Parathyroid adenoma (tissue), 2 donors: ENCODE results near the gene KPTN.

ENCODE experiments used
- H2AFZ ChIP-seq: fragments of 300-600 bp; sonication (generic); one replicate; pipeline ENCODE4 v1.7.0; 2017; ENCODE audit warnings: antibody characterized with exemption, mild to moderate bottlenecking
- H3K27ac ChIP-seq: fragments of 300-600 bp; sonication (generic); one replicate; pipeline ENCODE4 v1.7.0; 2017
- H3K27me3 ChIP-seq: fragments of 300-600 bp; sonication (generic); one replicate; pipeline ENCODE4 v1.7.0; 2017; ENCODE audit warnings: low read length; ENCODE audit not compliant: control insufficient read depth, insufficient read depth
- H3K36me3 ChIP-seq: fragments of 300-600 bp; sonication (generic); one replicate; pipeline ENCODE4 v1.7.0; 2017; ENCODE audit warnings: low read length; ENCODE audit not compliant: control insufficient read depth, insufficient read depth
- H3K4me1 ChIP-seq: fragments of 300-600 bp; sonication (generic); one replicate; pipeline ENCODE4 v1.7.0; 2017; ENCODE audit warnings: control low read depth
- H3K4me2 ChIP-seq: fragments of 300-600 bp; sonication (generic); one replicate; pipeline ENCODE4 v1.7.0; 2017; ENCODE audit warnings: low read length
- H3K4me3 ChIP-seq: fragments of 300-600 bp; sonication (generic); one replicate; pipeline ENCODE4 v1.7.0; 2017; ENCODE audit warnings: low read depth, low read length
- H3K79me2 ChIP-seq: fragments of 300-600 bp; sonication (generic); one replicate; pipeline ENCODE4 v1.7.0; 2017; ENCODE audit warnings: control low read depth
- H3K9ac ChIP-seq: fragments of 300-600 bp; sonication (generic); one replicate; pipeline ENCODE4 v1.7.0; 2017; ENCODE audit warnings: mild to moderate bottlenecking
- H3K9me3 ChIP-seq: fragments of 300-600 bp; sonication (generic); one replicate; pipeline ENCODE4 v1.7.0; 2017; ENCODE audit warnings: low read length; ENCODE audit not compliant: control insufficient read depth
- CTCF ChIP-seq: fragments of 300-600 bp; sonication (generic); IDR thresholded peaks from one replicate; pipeline ENCODE4 v1.7.0; 2017; ENCODE audit warnings: antibody characterized with exemption, mild to moderate bottlenecking
- donor health status: primary hyperparathyroidism.

KPTN gene

GRCh38 chr19:47499863-47500830, 16.1 kb upstream of the KPTN start:
- H2AFZ ChIP-seq, result no peak overlapping the region

GRCh38 chr19:47499371-47499770, 15.4 kb upstream of the KPTN start:
- Histone ChIP-seq H3K79me2 (peaks cover 30% of the 10 kb centered on the region), H3K27me3 (no peaks in the 10 kb centered on the region), H3K4me1 (peaks cover 5% of the 10 kb centered on the region), H2AFZ (no peak overlapping the region), H3K27ac (no peak overlapping the region), H3K9me3 (no peaks in the 10 kb centered on the region), H3K36me3 (no peaks in the 10 kb centered on the region), H3K9ac (no peak overlapping the region), H3K4me3 (no peak overlapping the region), H3K4me2 (no peak overlapping the region)
- TF ChIP-seq CTCF, result no peak

More at GRCh38 chr19:47499863-47500830, 16.1 kb upstream of the KPTN start:
- Histone ChIP-seq H3K27me3 (no peaks in the 10 kb centered on the region), H3K4me1 (peaks cover under 1% of the 10 kb centered on the region), H3K9me3 (no peaks in the 10 kb centered on the region), H3K36me3 (no peaks in the 10 kb centered on the region), H3K4me2 (no peak overlapping the region), H3K27ac (no peak overlapping the region), H3K9ac (no peak overlapping the region), H3K79me2 (peaks cover 30% of the 10 kb centered on the region), H3K4me3 (no peak overlapping the region)
- no peak for TF ChIP-seq CTCF

GRCh38 chr19:47498561-47498960, 14.5 kb upstream of the KPTN start:
- H2AFZ ChIP-seq, result no peak overlapping the region
- no peak overlapping the region for H3K9ac ChIP-seq
- no peaks in the 10 kb centered on the region for H3K27me3 ChIP-seq
- no peak for TF ChIP-seq CTCF
- peaks cover 28% of the 10 kb centered on the region for H3K79me2 ChIP-seq
- no peaks in the 10 kb centered on the region for H3K36me3 ChIP-seq
- H3K4me2 ChIP-seq, result no peak overlapping the region
- no peak overlapping the region for H3K4me3 ChIP-seq
- H3K27ac ChIP-seq, result no peak overlapping the region
- H3K4me1 ChIP-seq, result peaks cover 8% of the 10 kb centered on the region
- H3K9me3 ChIP-seq, result no peaks in the 10 kb centered on the region

GRCh38 chr19:47497821-47498520, 14.0 kb upstream of the KPTN start:
- Histone ChIP-seq H3K9me3 (no peaks in the 10 kb centered on the region), H3K4me1 (peaks cover 8% of the 10 kb centered on the region), H3K9ac (no peak overlapping the region), H3K27ac (no peak overlapping the region), H3K27me3 (no peaks in the 10 kb centered on the region), H3K79me2 (peaks cover 26% of the 10 kb centered on the region), H3K4me3 (no peak overlapping the region), H3K4me2 (no peak overlapping the region), H2AFZ (no peak overlapping the region), H3K36me3 (no peaks in the 10 kb centered on the region)
- TF ChIP-seq CTCF, result no peak
